ENCODE measurements around the gene ARMC10.
"Not testable (repeated sequence)": the region's sequence is repeated elsewhere in the genome, so short reads cannot be mapped to it uniquely, and the experiment has no call there.

ARMC10 gene

DNA sequence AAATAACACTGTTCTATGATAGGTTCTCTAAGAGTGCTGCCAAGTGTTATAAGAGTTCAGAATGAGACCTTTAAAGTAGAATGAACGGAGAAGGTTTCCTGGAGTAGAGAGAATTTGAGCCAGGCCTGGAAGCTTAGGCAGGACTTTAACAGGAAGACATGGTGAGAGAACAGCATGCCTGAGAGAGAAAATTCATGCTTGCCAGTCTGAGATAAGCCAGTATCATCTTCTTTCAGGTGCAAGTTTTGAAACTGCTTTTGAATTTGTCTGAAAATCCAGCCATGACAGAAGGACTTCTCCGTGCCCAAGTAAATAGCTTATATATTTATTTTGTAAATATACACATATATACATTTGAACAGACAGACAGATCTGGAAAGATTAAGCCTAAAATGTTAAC, 22.1 kb downstream of the ARMC10 start:
- no peak overlapping the region for H3K4me3 ChIP-seq (ENCODE audit: control insufficient read depth, low read depth, low read length)
- TF ChIP-seq, protein P1, sequence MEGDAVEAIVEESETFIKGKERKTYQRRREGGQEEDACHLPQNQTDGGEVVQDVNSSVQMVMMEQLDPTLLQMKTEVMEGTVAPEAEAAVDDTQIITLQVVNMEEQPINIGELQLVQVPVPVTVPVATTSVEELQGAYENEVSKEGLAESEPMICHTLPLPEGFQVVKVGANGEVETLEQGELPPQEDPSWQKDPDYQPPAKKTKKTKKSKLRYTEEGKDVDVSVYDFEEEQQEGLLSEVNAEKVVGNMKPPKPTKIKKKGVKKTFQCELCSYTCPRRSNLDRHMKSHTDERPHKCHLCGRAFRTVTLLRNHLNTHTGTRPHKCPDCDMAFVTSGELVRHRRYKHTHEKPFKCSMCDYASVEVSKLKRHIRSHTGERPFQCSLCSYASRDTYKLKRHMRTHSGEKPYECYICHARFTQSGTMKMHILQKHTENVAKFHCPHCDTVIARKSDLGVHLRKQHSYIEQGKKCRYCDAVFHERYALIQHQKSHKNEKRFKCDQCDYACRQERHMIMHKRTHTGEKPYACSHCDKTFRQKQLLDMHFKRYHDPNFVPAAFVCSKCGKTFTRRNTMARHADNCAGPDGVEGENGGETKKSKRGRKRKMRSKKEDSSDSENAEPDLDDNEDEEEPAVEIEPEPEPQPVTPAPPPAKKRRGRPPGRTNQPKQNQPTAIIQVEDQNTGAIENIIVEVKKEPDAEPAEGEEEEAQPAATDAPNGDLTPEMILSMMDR (IDR thresholded peaks at IDR 0.05; ENCODE audit: control insufficient read depth, insufficient read depth, low read depth, low read length, missing control alignments), result no peak
- no peak for DNase-seq (ENCODE audit: low read depth)

DNA sequence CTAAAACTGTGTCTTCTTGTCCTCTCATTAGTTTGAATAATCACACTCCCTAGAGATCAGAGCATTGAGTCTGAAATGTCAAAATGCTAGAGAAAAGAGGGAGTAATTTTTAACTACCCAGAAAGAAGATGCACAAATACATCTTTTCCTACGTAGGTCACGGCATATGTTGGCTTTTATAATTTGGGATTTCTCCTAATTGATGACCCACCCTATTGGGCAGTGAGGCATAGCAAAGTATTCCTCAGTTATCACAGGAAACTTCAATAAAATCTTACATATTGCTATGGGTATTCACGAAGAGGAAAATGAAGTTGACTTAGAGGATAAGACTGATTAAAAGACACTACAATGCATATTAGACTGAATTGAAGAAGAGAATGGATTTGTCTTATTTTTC, 25.4 kb downstream of the ARMC10 start:
- TF ChIP-seq, protein P1 (IDR thresholded peaks at IDR 0.05; ENCODE audit: control insufficient read depth, insufficient read depth, low read depth, low read length, missing control alignments), result no peak

DNA sequence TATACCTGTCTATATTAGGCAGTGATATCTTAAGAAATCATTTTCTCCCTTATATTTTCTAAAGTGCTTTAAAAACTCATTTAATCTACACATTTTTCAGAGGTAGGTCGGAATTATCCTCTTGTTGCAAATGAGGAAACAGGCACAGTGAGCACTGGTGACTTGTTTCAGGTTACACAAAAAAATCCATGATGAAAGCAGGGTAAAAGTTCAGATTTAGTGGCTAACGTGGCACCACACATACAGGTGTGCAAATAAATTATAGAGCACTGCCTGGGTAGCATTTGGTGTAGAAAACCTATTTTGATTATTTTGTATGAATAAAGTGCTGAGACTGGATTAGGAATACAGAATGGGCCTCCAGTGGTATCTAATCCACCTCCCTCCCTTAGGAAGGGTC, 26.6 kb downstream of the ARMC10 start:
- TF ChIP-seq, protein P1 (IDR thresholded peaks at IDR 0.05; ENCODE audit: control insufficient read depth, insufficient read depth, low read depth, low read length, missing control alignments), result no peak
- DNase-seq (ENCODE audit: low read depth), result no peak

More for the DNA sequence above, 25.4 kb downstream of the ARMC10 start:
- no peak overlapping the region for H3K4me3 ChIP-seq (ENCODE audit: control insufficient read depth, low read depth, low read length)
- DNase-seq (ENCODE audit: low read depth), result no peak

DNA sequence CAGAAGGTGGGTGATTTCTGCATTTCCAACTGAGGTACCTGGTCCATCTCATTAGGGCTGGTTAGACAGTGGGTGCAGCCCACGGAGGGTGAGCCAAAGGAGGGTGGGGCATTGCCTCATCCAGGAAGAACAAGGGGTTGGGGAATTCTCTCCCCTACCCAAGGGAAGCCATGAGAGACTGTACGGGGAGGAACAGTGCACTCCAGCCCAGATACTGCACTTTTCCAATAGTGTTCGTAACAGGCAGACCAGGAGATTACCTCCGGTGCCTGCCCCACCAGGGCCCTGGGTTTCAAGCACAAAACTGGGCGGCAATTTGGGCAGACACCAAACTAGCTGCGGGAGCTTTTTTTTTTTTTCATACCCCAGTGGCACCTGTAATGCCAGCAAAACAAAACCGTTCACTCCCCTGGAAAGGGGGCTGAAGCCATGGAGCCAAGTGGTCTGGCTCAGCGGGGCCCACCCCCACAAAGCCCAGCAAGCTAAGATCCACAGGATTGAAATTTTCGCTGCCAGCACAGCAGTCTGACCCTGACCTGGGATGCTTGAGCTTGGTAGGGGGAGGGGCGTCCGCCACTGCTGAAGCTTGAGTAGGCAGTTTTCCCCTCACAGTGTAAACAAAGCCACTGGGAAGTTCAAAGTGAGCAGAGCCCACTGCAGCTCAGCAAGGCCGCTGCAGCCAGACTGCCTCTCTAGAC, 31.2 kb downstream of the ARMC10 start:
- DNase-seq (ENCODE audit: low read depth), result no peak
- no peak overlapping the region for H3K4me3 ChIP-seq (ENCODE audit: control insufficient read depth, low read depth, low read length)
- TF ChIP-seq, protein P1 (IDR thresholded peaks at IDR 0.05; ENCODE audit: control insufficient read depth, insufficient read depth, low read depth, low read length, missing control alignments), result no peak

More for the DNA sequence above, 26.6 kb downstream of the ARMC10 start:
- H3K4me3 ChIP-seq (ENCODE audit: control insufficient read depth, low read depth, low read length), result no peak overlapping the region

DNA sequence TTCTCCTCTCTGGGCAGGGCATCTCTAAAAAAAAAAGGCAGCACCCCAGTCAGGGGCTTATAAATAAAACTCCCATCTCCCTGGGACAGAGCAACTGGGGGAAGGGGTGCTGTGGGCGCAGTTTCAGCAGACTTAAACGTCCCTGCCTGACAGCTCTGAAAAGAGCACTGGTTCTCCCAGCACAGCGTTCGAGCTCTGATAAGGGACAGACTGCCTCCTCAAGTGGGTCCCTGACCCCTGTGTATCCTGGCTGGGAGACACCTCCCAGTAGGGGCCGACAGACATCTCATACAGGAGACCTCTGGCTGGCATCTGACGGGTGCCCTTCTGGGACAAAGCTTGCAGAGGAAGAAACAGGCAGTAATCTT, 31.7 kb downstream of the ARMC10 start:
- H3K4me3 ChIP-seq (ENCODE audit: control insufficient read depth, low read depth, low read length); DNase-seq (ENCODE audit: low read depth): not testable (repeated sequence)

DNA sequence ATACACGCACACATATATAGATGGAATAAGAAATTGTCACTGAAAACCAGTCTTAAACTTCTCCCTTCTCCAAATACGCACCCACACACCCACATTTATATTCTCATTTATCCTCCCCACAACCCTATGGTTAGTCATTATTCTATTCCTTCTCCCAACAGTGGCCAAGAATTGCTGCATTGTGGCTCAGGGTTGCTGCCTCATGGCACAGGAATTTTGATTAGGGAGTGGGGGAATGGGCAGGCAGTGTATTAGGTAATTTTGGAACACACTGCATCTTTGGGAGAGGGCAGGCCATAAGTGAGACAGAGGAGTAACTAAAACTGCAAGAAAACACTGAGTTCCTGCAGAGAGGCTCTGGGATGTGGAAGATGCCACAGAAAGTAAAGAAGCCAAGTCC, 38.2 kb downstream of the ARMC10 start:
- H3K4me3 ChIP-seq (ENCODE audit: control insufficient read depth, low read depth, low read length), result no peak overlapping the region
- TF ChIP-seq, protein P1 (IDR thresholded peaks at IDR 0.05; ENCODE audit: control insufficient read depth, insufficient read depth, low read depth, low read length, missing control alignments), result no peak
- DNase-seq (ENCODE audit: low read depth), result peak; percentile 94

DNA sequence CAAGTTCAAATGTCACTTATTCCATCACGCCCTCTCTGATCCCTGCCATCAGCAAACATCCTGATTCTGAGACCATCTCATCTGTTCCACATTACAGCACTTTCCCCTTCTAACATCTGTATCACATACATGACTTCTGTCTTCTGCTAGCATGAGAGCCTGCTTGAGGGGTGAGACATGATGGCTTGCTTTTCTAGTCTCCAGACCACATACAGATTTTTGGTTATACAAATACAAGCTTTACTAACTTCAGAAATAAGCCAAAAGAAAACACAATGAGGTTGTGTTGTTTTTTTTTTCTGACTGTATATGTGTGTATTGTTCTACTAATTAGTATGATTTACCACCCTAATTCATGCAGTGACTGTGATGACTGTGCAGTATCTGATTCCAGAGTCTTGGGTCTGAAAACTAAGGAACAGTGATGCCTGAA, 39.7 kb downstream of the ARMC10 start:
- TF ChIP-seq, protein P1 (IDR thresholded peaks at IDR 0.05; ENCODE audit: control insufficient read depth, insufficient read depth, low read depth, low read length, missing control alignments), result no peak
- no peak for DNase-seq (ENCODE audit: low read depth)
- H3K4me3 ChIP-seq (ENCODE audit: control insufficient read depth, low read depth, low read length), result no peak overlapping the region
